GM12874 (cell line): ENCODE data around the gene JMJD1C.

Experiments used
- TF ChIP-seq, protein P1 (sequence below): IDR thresholded peaks from 2 replicates; pipeline ENCODE4 v1.5.1; 2011; ENCODE audit warnings: low read depth, mild to moderate bottlenecking, control low read depth, low read length, moderate library complexity; ENCODE audit not compliant: insufficient read depth

JMJD1C gene

DNA sequence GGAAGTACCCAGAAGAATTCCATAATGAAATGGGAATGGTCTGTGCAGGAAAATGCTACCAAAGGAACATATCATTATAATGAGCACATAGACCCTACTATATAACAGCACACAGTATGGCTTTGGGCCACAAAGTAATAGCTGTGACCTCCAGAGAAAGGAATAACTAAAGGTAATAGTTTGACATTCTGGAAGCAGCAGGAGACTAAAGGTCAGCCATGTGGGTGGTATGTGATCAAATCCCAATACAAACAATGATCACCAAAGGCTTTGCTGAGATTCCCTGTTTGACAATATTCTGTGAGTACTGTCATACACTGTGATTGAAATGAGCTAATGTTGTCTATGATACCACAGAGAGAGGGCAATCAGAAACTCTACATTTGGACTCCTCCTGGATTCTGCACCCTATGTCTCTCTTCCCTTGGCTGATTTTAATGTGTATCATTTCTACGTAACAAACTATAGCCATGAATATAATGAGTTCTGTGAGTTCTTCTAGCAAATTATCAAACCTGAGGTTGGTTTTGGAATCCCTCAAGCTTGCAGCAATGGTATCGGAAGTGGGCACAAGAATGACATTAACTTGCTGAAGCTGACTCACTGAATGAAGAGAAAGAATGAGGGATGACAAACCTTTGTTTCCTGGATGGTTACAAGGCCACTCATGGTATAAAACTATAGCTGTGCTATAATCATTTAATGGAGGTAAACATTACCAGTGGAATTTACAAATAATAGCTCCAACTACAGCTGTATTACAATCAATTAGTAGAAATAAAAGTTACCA, 99.6 kb downstream of the JMJD1C start:
- TF ChIP-seq, protein P1, sequence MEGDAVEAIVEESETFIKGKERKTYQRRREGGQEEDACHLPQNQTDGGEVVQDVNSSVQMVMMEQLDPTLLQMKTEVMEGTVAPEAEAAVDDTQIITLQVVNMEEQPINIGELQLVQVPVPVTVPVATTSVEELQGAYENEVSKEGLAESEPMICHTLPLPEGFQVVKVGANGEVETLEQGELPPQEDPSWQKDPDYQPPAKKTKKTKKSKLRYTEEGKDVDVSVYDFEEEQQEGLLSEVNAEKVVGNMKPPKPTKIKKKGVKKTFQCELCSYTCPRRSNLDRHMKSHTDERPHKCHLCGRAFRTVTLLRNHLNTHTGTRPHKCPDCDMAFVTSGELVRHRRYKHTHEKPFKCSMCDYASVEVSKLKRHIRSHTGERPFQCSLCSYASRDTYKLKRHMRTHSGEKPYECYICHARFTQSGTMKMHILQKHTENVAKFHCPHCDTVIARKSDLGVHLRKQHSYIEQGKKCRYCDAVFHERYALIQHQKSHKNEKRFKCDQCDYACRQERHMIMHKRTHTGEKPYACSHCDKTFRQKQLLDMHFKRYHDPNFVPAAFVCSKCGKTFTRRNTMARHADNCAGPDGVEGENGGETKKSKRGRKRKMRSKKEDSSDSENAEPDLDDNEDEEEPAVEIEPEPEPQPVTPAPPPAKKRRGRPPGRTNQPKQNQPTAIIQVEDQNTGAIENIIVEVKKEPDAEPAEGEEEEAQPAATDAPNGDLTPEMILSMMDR: no peak

DNA sequence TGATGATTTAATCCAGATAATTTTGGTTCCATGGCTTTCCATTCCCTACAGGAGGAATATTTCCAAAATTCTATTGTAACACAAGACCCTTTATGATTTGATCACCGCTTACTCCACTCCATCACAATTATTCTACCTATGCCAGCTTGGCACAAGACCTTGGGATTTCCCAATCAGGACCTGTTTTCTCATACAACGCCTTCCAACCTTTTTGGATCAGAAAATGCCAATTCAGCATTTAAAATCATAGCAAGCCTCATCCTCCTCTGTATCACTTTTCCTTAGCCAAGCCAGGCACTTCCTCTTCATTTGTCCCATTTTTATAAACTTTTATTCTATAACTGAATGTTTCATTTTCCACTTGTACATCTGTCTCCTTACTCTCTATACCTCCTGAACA, 100.9 kb downstream of the JMJD1C start:
- TF ChIP-seq, protein P1: no peak

DNA sequence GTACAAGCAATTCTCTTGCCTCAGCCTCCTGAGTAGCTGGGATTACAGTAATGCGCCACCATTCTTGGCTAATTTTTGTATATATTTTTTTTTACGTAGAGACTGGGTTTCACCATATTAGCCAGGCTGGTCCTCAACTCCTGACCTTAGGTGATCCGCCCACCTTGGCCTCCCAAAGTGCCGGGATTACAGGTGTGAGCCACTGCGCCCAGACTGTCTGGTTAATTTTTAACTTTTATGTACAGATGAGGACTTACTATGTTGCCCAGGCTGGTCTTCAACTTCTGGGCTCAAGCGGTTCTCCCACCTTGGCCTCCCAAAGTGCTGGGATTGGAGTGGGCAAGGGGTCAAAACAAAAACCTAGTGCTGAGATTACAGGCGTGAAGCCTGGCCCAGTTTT, 101.8 kb downstream of the JMJD1C start:
- TF ChIP-seq, protein P1: no peak

- TF ChIP-seq, protein P1: no peak
Observed at GRCh38 chr10:63355682-63356081, 110.1 kb downstream of the JMJD1C start.

- TF ChIP-seq, protein P1: no peak
Observed at GRCh38 chr10:63352976-63353375, 112.8 kb downstream of the JMJD1C start.

DNA sequence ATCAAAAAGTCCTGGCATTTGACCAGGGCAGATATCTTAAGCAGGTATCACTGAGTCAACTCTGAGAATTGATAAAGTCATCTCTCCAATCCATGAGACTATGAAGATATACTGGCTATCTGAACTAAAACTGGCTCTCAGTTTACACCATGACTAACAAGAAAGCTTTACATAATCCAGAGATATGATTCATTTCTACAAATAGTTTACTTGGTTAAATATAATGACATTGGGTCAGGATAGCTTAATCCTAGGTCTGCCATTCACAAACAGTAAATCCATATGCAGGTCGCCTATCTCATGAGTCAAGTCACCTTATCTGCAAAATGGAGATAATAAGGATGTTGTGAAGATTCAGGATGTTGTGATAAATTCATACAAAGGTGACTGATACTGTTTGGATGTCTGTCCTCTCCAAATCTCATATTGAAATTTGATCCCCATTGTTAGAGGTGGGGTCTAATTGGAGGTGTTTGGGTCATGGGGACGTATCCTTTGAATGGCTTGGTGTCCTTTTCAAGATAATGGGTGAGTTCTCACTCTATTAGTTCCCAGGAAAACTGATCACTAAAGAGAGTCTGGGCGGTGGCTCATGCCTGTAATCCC, 117.4 kb downstream of the JMJD1C start:
- TF ChIP-seq, protein P1: no peak

GRCh38 chr10:63346015-63346441, 119.7 kb downstream of the JMJD1C start:
- TF ChIP-seq, protein P1: no peak
